Peyer's patch (tissue), 4 donors: ENCODE data around the gene COL28A1.

Experiments used
- POLR2A ChIP-seq, 2 donors: fragments of 450-650 bp; IDR thresholded peaks; one replicate each; pipeline ENCODE4 v1.5.1; 2017; ENCODE audit warnings: antibody characterized with exemption in 2 of 2, mild to moderate bottlenecking in 2 of 2, moderate library complexity in 2 of 2
- TF ChIP-seq, protein P1 (sequence below), 6 experiments: fragments of 450-650 bp in 4 of 6; fragments of 200-600 bp in 2 of 6; sonication (generic) in 1 of 6; IDR thresholded peaks; one replicate each; pipeline ENCODE4 v1.5.1; 2017 to 2019; ENCODE audit warnings: antibody characterized with exemption in 6 of 6, mild to moderate bottlenecking in 3 of 6, moderate library complexity in 1 of 6

DNA sequence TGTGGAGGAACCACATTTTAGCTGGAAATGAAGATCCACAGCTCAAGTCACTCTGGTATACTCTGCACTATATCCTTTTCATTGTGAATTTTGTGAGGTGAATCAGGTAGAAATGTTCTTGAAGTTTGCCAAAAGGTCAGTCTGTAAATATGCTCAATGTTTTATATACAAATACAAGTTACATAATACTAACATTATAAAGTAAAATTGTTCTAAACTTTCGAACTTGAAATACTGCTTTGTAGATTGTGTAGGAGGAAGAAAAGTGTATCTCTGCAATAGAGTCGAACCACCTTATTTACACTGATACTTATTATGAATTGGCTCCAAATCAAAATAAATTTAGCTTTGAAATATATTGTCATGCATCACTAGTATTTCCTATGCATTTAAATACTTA lies 38.0 kb upstream of the COL28A1 start:
- no peak for TF ChIP-seq POLR2A (IDR thresholded peaks at IDR 0.05)
- TF ChIP-seq, protein P1, sequence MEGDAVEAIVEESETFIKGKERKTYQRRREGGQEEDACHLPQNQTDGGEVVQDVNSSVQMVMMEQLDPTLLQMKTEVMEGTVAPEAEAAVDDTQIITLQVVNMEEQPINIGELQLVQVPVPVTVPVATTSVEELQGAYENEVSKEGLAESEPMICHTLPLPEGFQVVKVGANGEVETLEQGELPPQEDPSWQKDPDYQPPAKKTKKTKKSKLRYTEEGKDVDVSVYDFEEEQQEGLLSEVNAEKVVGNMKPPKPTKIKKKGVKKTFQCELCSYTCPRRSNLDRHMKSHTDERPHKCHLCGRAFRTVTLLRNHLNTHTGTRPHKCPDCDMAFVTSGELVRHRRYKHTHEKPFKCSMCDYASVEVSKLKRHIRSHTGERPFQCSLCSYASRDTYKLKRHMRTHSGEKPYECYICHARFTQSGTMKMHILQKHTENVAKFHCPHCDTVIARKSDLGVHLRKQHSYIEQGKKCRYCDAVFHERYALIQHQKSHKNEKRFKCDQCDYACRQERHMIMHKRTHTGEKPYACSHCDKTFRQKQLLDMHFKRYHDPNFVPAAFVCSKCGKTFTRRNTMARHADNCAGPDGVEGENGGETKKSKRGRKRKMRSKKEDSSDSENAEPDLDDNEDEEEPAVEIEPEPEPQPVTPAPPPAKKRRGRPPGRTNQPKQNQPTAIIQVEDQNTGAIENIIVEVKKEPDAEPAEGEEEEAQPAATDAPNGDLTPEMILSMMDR (IDR thresholded peaks at IDR 0.05) = no peak
